HUES64 (cell line): ENCODE data around the gene TNFRSF13B.

Experiments used
- H3K27ac ChIP-seq: 2 replicates; pipeline ENCODE4 v1.7.0; 2013; ENCODE audit warnings: low read depth, low read length, inconsistent platforms
- H3K27me3 ChIP-seq: 2 replicates; pipeline ENCODE4 v1.6.1; 2013; ENCODE audit warnings: mild to moderate bottlenecking, low read length; ENCODE audit not compliant: insufficient read depth
- H3K36me3 ChIP-seq: 2 replicates; pipeline ENCODE4 v1.6.1; 2013; ENCODE audit warnings: mild to moderate bottlenecking, low read length; ENCODE audit not compliant: insufficient read depth
- H3K4me1 ChIP-seq: 2 replicates; pipeline ENCODE4 v1.6.1; 2013; ENCODE audit warnings: mild to moderate bottlenecking, low read length, moderate library complexity; ENCODE audit not compliant: insufficient read depth
- H3K4me3 ChIP-seq: 2 replicates; pipeline ENCODE4 v1.5.1; 2013; ENCODE audit warnings: mild to moderate bottlenecking, low read length, moderate library complexity
- H3K9ac ChIP-seq: 2 replicates; pipeline ENCODE4 v1.6.1; 2013; ENCODE audit warnings: mild to moderate bottlenecking, low read depth, low read length
- H3K9me3 ChIP-seq: 2 replicates; pipeline ENCODE4 v1.6.1; 2013; ENCODE audit warnings: low read depth, low read length; ENCODE audit not compliant: insufficient read depth
- WGBS: fragments of 150-250, 120-280 bp; methylation state at CpG from one replicate; pipeline ENCODE4 v1.1.7; 2013; ENCODE audit warnings: missing lambda C conversion rate; 5-methylcytosine and 5-hydroxymethylcytosine counted together

Gene TNFRSF13B

DNA sequence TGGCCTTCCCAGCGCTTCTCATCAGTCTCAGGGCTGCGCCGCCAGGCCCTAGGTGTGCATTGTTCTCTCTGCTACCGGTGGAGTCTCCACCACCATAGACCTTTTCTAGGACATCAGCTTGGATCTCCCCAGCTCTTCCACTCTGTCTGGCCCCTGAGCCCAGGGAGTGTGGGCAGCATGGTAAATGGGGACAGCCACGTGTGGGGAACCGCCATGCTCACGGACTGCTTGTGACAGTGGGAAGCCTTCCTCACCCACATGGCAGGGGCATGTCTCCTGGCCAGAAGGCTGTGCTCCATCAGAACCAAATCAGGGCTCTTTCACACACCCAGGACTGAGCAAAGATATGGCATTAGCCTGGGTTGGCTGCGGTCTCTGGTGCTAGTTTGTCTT is 51.3 kb downstream of the TNFRSF13B start:
- 89% methylated on average over 8 of the region's 8 CpGs for WGBS
- Histone ChIP-seq H3K36me3 (no peaks in the 10 kb centered on the region), H3K4me3 (no peak overlapping the region), H3K4me1 (no peaks in the 10 kb centered on the region; the same call in 1 of the 2 replicates), H3K27me3 (no peaks in the 10 kb centered on the region), H3K9ac (no peak overlapping the region), H3K27ac (no peak overlapping the region), H3K9me3 (no peaks in the 10 kb centered on the region)

DNA sequence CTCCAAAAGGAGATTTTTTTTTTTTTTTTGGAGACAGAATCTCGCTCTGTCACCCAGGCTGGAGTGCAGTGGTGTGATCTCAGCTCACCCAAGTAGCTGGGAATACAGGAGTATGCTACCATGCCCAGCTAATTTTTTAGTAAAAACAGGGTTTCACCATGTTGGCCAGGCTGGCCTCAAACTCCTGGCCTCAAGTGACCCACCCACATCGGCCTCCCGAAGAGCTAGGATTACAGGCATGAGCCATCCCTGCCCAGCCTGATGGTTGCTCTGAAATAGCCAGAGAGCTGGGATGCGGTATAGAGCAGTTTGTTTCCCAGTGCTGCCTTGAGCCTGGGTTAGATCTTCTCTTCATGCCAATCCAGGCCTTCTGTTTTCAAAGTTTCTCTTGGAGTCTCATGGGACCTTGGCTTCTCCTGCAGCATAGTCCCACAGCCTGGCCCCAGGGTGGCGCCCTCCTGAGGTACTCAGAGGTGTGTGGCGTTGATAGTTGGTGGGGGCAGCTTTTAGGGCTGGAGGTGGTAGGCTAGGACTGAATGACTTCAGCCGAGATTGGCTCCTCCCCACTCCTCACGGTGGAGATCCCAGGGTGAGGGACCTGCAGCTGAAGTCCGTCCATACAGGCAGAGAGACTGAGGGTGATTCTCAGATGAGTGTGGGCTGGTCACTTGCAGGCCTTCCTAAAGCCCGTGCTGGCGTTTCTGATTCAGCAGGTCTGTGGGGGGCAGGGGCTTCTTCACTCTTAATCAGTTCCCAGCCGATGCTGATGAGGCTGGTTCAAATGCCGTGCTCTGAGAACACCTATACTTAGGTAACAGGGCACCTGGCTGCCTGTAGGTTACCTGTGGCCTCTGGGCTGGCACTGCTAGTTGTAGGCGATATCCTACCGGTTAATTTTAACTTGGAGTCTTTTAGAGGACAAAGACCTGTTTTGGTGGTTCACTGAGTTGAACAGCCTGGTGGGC is 52.0 kb downstream of the TNFRSF13B start:
- no peaks in the 10 kb centered on the region for H3K27me3 ChIP-seq
- no peak overlapping the region for H3K4me3 ChIP-seq
- no peaks in the 10 kb centered on the region for H3K9me3 ChIP-seq
- 81% methylated on average over 15 of the region's 15 CpGs for WGBS
- H3K36me3 ChIP-seq = no peaks in the 10 kb centered on the region
- H3K27ac ChIP-seq = no peak overlapping the region
- no peaks in the 10 kb centered on the region; the same call in 1 of the 2 replicates for H3K4me1 ChIP-seq
- H3K9ac ChIP-seq = no peak overlapping the region

DNA sequence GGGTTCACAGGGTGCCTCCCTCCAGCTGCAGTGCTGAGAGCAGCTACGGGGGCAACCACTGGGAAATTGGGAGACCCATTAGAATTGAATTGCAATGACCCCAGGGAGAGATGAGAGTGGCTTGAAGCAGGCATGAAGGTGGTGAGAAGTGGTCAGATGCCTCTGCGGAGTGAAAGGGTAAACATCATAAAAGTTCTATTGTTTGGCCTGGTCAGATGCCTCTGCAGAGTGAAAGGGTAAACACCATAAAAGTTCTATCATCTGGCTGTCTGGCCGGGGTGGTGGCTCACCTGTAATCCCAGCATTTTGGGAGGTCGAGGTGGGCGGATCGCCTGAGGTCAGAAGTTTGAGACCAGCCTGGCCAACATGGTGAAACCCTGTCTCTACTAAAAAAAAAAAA is 53.5 kb downstream of the TNFRSF13B start:
- Histone ChIP-seq H3K9me3 (no peaks in the 10 kb centered on the region), H3K27me3 (no peaks in the 10 kb centered on the region), H3K27ac (no peak overlapping the region), H3K9ac (no peak overlapping the region), H3K36me3 (no peaks in the 10 kb centered on the region), H3K4me1 (no peaks in the 10 kb centered on the region; the same call in 1 of the 2 replicates), H3K4me3 (no peak overlapping the region)
- WGBS = 90% methylated on average over 6 of the region's 6 CpGs

DNA sequence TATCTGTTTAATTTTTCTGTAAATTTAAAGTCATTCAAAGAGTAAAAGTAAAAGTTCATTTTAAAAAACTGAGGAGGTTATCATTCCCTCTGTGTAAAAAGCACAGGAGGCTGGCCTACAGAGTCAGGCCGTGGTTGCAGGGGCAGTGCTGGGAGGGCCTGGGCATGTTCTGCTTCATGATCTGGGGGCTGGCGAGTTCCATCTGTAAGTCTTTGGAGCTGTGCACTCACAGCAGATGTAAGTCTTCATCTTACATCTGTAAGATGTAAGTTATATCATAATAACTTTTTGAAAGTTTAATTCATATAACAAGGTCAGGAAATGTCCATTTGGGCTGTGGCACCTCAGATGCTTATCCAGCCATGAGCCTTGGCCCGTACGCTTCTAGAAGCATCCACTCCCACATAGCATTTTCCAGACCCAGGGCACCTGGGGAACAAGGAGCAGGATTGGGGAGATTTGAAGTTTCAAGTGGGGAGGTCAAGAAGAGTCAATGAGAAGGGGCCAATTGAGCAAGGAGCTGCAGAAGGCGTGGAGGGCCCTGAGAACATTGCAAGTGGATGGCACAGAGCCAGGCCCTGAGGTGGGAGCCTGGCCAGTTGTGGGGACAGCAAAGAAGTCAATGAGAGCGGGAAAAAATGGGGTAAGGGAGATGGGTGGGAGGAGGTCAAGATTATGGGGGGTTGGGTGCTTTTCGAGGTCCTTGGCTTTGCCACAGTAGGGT is 54.1 kb downstream of the TNFRSF13B start:
- Histone ChIP-seq H3K4me3 (no peak overlapping the region), H3K36me3 (no peaks in the 10 kb centered on the region), H3K27ac (no peak overlapping the region), H3K9ac (no peak overlapping the region), H3K4me1 (no peaks in the 10 kb centered on the region; the same call in 1 of the 2 replicates), H3K27me3 (no peaks in the 10 kb centered on the region), H3K9me3 (no peaks in the 10 kb centered on the region)
- WGBS = 96% methylated on average over 7 of the region's 7 CpGs

DNA sequence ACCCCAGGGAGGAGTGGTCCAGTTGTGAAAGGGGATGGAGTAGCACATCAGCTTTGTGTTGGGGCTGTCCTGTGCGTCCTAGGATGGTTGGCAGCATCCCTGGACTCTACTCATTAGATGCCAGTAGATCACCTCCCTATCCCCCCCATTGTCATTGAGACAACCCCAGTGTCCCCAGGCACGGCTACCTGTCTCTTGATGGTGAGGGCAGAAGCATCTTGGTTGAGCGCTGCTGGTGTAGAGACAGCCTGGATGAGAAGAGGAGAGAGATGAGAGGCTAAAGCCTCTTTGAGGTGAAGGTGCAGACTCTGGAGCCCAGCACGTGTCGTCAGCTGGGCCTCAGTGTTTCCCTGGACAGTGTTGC is 55.4 kb downstream of the TNFRSF13B start:
- Histone ChIP-seq H3K27ac (no peak overlapping the region), H3K27me3 (no peaks in the 10 kb centered on the region), H3K9ac (no peak overlapping the region), H3K4me3 (no peak overlapping the region), H3K36me3 (no peaks in the 10 kb centered on the region), H3K4me1 (no peaks in the 10 kb centered on the region; the same call in 1 of the 2 replicates), H3K9me3 (no peaks in the 10 kb centered on the region)
- WGBS = 95% methylated on average over 5 of the region's 5 CpGs

DNA sequence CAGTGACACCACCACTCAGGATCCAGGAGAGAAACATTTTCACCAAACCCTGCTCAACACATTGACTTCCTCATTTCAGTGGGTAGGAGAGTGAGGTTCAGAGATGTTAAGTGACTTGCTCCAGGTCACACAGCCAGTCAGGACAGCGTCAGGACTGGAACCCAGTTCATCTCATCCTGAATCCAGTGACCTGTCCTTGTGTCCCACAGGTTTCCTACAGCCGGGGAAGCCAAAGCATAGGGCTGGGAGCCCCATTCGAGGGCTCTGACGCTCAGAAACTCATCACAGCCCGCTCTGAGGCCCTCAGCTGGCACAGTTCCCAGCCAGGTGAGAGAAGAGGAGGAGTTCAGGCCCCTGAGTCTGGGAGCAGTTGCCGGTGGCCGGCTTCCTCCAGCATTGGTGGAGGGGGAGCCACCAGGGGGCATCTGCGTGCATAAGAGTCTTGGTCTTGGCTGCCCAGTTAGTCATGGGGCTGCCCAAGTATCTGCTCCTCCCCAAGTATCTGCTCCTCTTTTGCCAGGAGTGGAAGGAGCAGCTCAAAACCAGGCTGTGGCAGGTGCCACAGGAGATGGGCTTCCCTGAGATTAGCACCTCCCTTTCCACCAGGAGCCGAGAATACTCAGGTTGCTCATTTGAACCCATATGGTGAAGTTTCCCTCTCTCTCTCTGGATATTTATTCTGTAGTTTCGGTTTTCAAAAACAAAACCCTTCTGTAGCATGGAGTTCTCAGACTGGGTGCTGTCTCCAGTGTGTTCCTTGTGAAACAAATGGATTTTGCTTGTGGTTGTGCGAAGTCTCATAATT is 56.0 kb downstream of the TNFRSF13B start:
- H3K9me3 ChIP-seq = no peaks in the 10 kb centered on the region
- H3K27ac ChIP-seq = no peak overlapping the region
- no peaks in the 10 kb centered on the region for H3K27me3 ChIP-seq
- WGBS = 61% methylated on average over 11 of the region's 11 CpGs
- H3K9ac ChIP-seq = no peak overlapping the region
- H3K4me3 ChIP-seq = no peak overlapping the region
- H3K36me3 ChIP-seq = no peaks in the 10 kb centered on the region
- no peaks in the 10 kb centered on the region; the same call in 1 of the 2 replicates for H3K4me1 ChIP-seq

DNA sequence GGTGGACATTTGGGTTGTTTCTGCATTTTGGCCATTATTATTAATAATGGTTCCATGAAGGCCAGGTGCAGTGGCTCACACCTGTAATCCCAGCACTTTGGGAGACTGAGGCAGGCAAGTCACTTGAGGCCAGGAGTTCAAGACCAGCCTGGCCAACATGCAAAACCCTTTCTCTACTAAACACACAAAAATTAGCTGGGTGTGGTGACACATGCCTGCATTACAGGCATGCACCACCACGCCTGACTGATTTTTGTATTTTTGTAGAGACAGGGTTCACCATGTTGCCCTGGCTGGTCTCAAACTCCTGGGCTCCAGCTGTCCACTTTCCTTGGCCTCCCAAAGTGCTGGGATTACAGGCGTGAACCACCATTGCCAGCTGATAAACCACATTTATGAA is 58.5 kb downstream of the TNFRSF13B start:
- H3K4me3 ChIP-seq = no peak overlapping the region
- H3K4me1 ChIP-seq = no peaks in the 10 kb centered on the region
- H3K36me3 ChIP-seq = no peaks in the 10 kb centered on the region
- WGBS = 93% methylated on average over 2 of the region's 2 CpGs
- H3K9me3 ChIP-seq = no peaks in the 10 kb centered on the region
- H3K9ac ChIP-seq = no peak overlapping the region
- no peak overlapping the region for H3K27ac ChIP-seq
- H3K27me3 ChIP-seq = no peaks in the 10 kb centered on the region

DNA sequence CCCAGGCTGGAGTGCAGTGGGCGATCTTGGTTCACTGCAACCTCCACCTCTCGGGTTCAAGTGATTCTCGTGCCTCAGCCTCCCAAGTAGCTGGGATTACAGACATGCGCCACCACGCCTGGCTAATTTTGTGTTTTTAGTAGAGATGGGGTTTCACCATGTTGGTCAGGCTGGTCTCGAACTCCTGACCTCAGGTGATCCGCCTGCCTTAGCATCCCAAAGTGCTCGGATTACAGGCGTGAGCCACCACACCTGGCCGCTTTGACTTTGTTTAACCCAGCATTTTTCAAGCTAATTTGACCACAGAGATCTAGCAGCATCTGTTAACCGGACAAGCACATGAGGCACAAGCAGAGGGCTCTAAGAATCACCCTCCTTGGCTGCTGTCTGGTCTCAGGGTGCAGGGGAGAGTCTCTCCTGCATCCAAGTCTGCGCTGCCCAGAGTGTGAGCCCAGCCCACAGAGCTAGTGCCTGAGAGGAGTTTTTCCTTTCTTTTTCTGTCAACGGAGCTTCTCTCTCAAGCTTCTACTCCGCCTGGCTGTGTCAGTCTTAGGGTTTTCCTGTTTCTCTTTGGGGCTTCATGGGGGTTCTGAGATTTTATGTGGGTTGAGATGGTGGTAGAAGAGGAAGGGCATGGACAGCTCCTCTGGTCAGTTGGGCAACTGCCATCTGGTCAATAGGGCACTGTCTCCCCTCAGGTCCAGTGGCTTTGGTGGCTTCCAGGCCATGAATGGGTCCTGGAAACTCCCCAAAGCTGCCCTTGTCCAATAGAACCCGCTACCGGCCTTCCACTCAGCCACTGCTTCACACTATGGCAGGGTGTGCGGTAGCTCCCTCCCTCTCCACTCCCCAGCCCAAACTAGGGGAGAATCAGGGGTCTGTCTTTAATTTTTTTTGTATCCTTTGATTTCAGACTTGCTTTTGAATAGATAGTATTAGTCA is 59.6 kb downstream of the TNFRSF13B start:
- H3K36me3 ChIP-seq = no peaks in the 10 kb centered on the region
- 93% methylated on average over 17 of the region's 17 CpGs for WGBS
- H3K9me3 ChIP-seq = no peaks in the 10 kb centered on the region
- H3K27ac ChIP-seq = no peak overlapping the region
- H3K9ac ChIP-seq = no peak overlapping the region
- H3K4me1 ChIP-seq = no peaks in the 10 kb centered on the region
- H3K27me3 ChIP-seq = no peaks in the 10 kb centered on the region
- H3K4me3 ChIP-seq = no peak overlapping the region

DNA sequence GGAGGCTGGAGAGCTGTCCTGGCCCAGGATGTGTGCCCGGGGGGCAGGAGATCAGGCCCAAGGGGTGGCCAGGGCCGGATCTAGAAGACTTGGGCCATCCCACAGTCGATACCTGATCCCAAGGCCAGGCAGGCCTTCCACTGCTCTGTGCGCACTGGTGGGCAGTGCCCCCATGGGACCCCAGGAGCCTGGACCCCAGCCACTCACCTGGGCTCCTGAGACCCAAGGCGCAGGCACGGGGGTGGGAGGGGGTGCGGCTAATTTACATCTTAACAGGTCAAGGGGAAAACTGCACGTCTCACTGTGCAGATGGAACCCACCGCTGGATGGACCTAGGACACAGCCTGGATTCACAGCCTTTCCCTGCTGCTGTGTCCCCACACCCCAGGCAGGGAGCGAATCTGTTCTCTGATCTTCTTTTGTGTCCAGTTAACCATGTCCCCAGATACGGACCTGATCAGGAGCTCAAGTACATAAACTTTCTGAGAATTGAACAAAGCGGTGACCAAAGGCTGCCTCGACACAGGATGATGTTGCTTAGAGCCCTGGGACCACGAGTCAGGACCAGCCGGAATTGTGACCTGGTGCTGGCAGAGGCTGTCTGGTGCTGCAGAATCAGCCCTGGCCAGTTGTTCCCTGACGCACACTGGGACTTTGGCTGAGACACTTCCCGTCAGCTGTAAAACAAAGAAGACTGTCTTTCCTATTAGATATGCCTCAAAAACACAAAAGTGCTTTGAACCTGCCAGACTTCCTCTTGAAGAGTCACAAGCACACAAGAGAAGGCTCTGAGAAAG is 60.6 kb downstream of the TNFRSF13B start:
- Histone ChIP-seq H3K36me3 (no peaks in the 10 kb centered on the region), H3K27ac (no peak overlapping the region), H3K9ac (no peak overlapping the region), H3K4me3 (no peak overlapping the region), H3K27me3 (no peaks in the 10 kb centered on the region), H3K4me1 (no peaks in the 10 kb centered on the region), H3K9me3 (no peaks in the 10 kb centered on the region)
- 93% methylated on average over 17 of the region's 17 CpGs for WGBS

DNA sequence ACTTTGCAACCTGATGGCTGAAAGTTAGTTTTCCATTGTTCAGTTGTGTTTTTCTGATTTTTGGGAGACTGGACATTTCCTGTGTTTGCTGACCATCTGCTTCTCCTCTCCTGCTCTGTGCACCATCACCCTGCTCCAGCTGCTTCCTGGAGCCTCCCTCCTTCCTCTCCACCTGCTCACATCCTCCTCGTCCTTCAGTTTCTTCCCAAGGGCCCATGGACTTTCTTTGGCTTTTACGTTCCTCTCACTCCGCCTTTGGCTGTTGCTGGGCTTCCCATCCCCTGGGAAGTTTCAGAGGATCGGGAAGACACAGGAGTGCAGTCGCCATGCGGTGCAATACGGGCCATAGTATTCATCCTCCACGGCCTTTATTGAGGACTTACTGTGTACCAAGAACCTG is 61.6 kb downstream of the TNFRSF13B start:
- Histone ChIP-seq H3K4me3 (no peak overlapping the region), H3K36me3 (no peaks in the 10 kb centered on the region), H3K27ac (no peak overlapping the region), H3K27me3 (no peaks in the 10 kb centered on the region), H3K9me3 (no peaks in the 10 kb centered on the region), H3K4me1 (no peaks in the 10 kb centered on the region), H3K9ac (no peak overlapping the region)
- 89% methylated on average over 8 of the region's 8 CpGs for WGBS
